H1 (cell line): ENCODE results near the gene PMPCB. TPM values are rescaled to one million over a fixed set of nuclear protein-coding genes. Genes with fewer than 3 reads are reported as not detected.

ENCODE experiments used
- ATF3 ChIP-seq: IDR thresholded peaks from 2 replicates; pipeline ENCODE4 v1.6.1; 2011; ENCODE audit warnings: low read depth, mild to moderate bottlenecking, low read length; ENCODE audit not compliant: insufficient read depth
- CEBPB ChIP-seq: IDR thresholded peaks from 2 replicates; pipeline ENCODE4 v1.6.1; 2012; ENCODE audit warnings: low read depth, low read length
- CREB1 ChIP-seq: IDR thresholded peaks from 2 replicates; pipeline ENCODE4 v1.6.1; 2012; ENCODE audit warnings: inconsistent platforms
- E2F6 ChIP-seq: IDR thresholded peaks from 2 replicates; pipeline ENCODE4 v1.6.1; 2012; ENCODE audit warnings: inconsistent platforms
- EZH2 ChIP-seq: fragments of 200-600 bp; sonication (generic); IDR thresholded peaks from 2 replicates; pipeline ENCODE4 v1.7.1; 2012; ENCODE audit warnings: low read depth, mild to moderate bottlenecking, moderate library complexity, low read length, inconsistent platforms; ENCODE audit not compliant: severe bottlenecking
- KDM1A ChIP-seq: fragments of 200-600, 300-600 bp; sonication (generic); IDR thresholded peaks from 2 replicates; pipeline ENCODE4 v1.7.1; 2016; ENCODE audit warnings: mild to moderate bottlenecking, low read length, borderline replicate concordance
- KDM4A ChIP-seq: IDR thresholded peaks from one replicate; pipeline ENCODE4 v1.7.1; 2012; ENCODE audit warnings: low read depth, mild to moderate bottlenecking, moderate library complexity, low read length, inconsistent platforms; ENCODE audit not compliant: severe bottlenecking
- KDM5A ChIP-seq: fragments of 200-600 bp; IDR thresholded peaks from 2 replicates; pipeline ENCODE4 v1.7.1; 2012; ENCODE audit warnings: mild to moderate bottlenecking, low read length, inconsistent platforms, mixed read lengths
- NRF1 ChIP-seq: IDR thresholded peaks from 2 replicates; pipeline ENCODE4 v1.6.1; 2011; ENCODE audit warnings: mild to moderate bottlenecking, low read depth, low read length, improper control_type of control experiment
- POLR2A ChIP-seq, 2 experiments: IDR thresholded peaks; 1 replicate in 1 of 2; 2 replicates in 1 of 2; pipeline ENCODE4 v1.6.1; 2011; ENCODE audit warnings: low read depth in 2 of 2, low read length in 2 of 2, mild to moderate bottlenecking in 2 of 2; ENCODE audit errors: control extremely low read depth in 1 of 2
- RBBP5 ChIP-seq: IDR thresholded peaks from 2 replicates; pipeline ENCODE4 v1.7.1; 2012; ENCODE audit warnings: low read depth, mild to moderate bottlenecking, inconsistent platforms, low read length, moderate library complexity, borderline replicate concordance
- RFX5 ChIP-seq: IDR thresholded peaks from 2 replicates; pipeline ENCODE4 v1.6.1; 2011; ENCODE audit warnings: low read depth, low read length, improper control_type of control experiment, borderline replicate concordance
- SIRT6 ChIP-seq: IDR thresholded peaks from one replicate; pipeline ENCODE4 v1.7.1; 2012; ENCODE audit warnings: low read length, inconsistent platforms
- TAF1 ChIP-seq: IDR thresholded peaks from 2 replicates; pipeline ENCODE4 v1.6.1; 2011; ENCODE audit warnings: mild to moderate bottlenecking, low read depth, low read length
- TAF7 ChIP-seq: optimal IDR thresholded peaks from 2 replicates; pipeline ENCODE3; 2011; ENCODE audit warnings: low read depth, mild to moderate bottlenecking, inconsistent platforms, low read length, moderate library complexity, borderline replicate concordance
- USF2 ChIP-seq: IDR thresholded peaks from 2 replicates; pipeline ENCODE4 v1.6.1; 2011; ENCODE audit warnings: low read length, improper control_type of control experiment
- polyA plus RNA-seq, 7 experiments: library from polyadenylated mRNA; depleted of rRNA in 3 of 7; stranded (reverse) in 5 of 7; unstranded in 2 of 7; fragments of >200 nt in 5 of 7; fragments of 200-250 nt in 2 of 7; gene quantifications; 1 replicate in 5 of 7; 2 replicates in 1 of 7; 4 replicates in 1 of 7; pipeline versions ENCODE4 v1.2.1 to v1.2.3, GENCODE V29; 2011 to 2013; ENCODE audit warnings: missing spikeins in 2 of 7, mixed read lengths in 2 of 7
- total RNA-seq: library from RNA; stranded (reverse); fragmentation: NEBNext Ultra II Directional; extraction: Animal tissue kit (Norgen Biotek cat#: 25700); gene quantifications from 2 replicates; pipeline ENCODE4 v1.2.1, GENCODE V29; 2021

Gene PMPCB
- total and polyA plus RNA-seq, 2 of the 8 experiments (the other 6 are each of a cell fraction or from before 2014, with no cell fraction given): 60.6 to 83.5 TPM

GRCh38 chr7:103296901-103297836 lies at the start of gene PMPCB (continued):
- TF ChIP-seq CREB1 (peak; percentile 39), RBBP5 (peak; percentile 95), NRF1 (no peak), SIRT6 (no peak), USF2 (no peak), TAF1 (peak; percentile 95), POLR2A (IDR thresholded peaks at IDR 0.05; ENCODE audit: control extremely low read depth in 1 of 2, low read depth in 2 of 2, low read length in 2 of 2) (peak; percentile 79 to 91), TAF7 (peak; percentile 89), KDM5A (peak; percentile 85), E2F6 (peak; percentile 16; the same call in 1 of the 2 replicates), CEBPB (peak; percentile 91), KDM4A (peak; percentile 60), EZH2 (no peak), RFX5 (no peak), ATF3 (no peak), KDM1A (no peak)
- TF ChIP-seq, all 59 proteins: peak for 20
